ACC112 (cell line): ENCODE data around the gene RPL37.
"Not testable (repeated sequence)": the region's sequence is repeated elsewhere in the genome, so short reads cannot be mapped to it uniquely, and the experiment has no call there.

Experiments
- H2AFZ ChIP-seq: fragments of 200-600 bp; sonication (generic); one replicate; pipeline ENCODE4 v1.6.0; 2017; ENCODE audit warnings: antibody characterized with exemption, low read length; ENCODE audit not compliant: unreplicated experiment
- H3K27ac ChIP-seq: fragments of 200-600 bp; sonication (generic); 2 replicates; pipeline ENCODE4 v1.5.1; 2014; ENCODE audit warnings: low read depth, mild to moderate bottlenecking, antibody characterized with exemption, low read length, moderate library complexity
- H3K27me3 ChIP-seq: fragments of 200-600 bp; sonication (generic); 2 replicates; pipeline ENCODE4 v1.6.1; 2014; ENCODE audit warnings: mild to moderate bottlenecking, antibody characterized with exemption, low read length, moderate library complexity, mixed read lengths; ENCODE audit not compliant: insufficient read depth
- H3K36me3 ChIP-seq: fragments of 200-600 bp; sonication (generic); 2 replicates; pipeline ENCODE4 v1.6.1; 2016; ENCODE audit warnings: mild to moderate bottlenecking, antibody characterized with exemption, low read length, moderate library complexity, mixed read lengths; ENCODE audit not compliant: insufficient read depth
- H3K4me1 ChIP-seq: fragments of 200-600 bp; sonication (generic); one replicate; pipeline ENCODE4 v1.6.1; 2016; ENCODE audit warnings: low read length, mixed read lengths; ENCODE audit not compliant: insufficient read depth, unreplicated experiment, control insufficient read depth
- H3K4me3 ChIP-seq: fragments of 200-600 bp; sonication (generic); 2 replicates; pipeline ENCODE4 v1.5.1; 2014; ENCODE audit warnings: mild to moderate bottlenecking, low read depth, low read length
- H3K79me2 ChIP-seq: fragments of 200-600 bp; sonication (generic); one replicate; pipeline ENCODE4 v1.6.0; 2016; ENCODE audit warnings: low read length; ENCODE audit not compliant: control insufficient read depth, unreplicated experiment, insufficient read depth

The RPL37 gene

DNA sequence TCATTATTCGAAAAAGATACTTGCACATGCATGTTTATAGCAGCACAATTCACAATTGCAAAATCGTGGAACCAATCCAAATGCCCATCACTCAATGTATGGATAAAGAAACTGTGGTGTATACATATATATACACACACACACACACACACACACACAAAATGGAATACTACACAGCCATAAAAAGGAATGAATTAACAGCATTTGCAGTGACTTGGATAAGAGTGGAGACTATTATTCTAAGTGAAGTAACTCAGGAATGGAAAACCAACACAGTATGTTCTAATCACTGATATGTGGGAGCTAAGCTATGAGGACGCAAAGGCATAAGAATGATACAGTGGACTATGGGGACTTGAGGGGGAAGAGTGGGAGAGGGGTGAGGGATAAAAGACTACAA, 40.1 kb downstream of the RPL37 start:
- not testable (repeated sequence) for H2AFZ ChIP-seq, H3K36me3 ChIP-seq, H3K4me3 ChIP-seq, H3K27ac ChIP-seq, H3K27me3 ChIP-seq
- peaks cover 20% of the 10 kb centered on the region for H3K4me1 ChIP-seq
- peaks cover 75% of the 10 kb centered on the region for H3K79me2 ChIP-seq

DNA sequence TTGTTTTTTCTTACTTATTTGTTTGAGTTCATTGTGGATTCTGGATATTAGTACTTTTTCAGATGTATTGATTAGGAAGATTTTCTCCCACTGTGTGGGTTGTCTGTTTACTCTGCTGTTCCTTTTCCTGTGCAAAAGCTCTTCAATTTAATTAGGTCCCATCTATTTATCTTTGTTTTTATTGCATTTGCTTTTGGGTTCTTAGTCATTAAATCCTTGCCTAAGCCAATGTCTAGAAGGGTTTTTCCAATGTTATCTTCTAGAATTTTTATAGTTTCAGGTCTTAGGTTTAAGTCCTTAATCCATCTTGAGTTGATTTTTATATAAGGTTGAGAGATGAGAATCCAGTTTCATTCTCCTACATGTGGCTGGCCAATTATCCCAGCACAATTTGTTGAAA, 40.7 kb downstream of the RPL37 start:
- H2AFZ ChIP-seq, H3K4me3 ChIP-seq, H3K27me3 ChIP-seq, H3K36me3 ChIP-seq, H3K27ac ChIP-seq: not testable (repeated sequence)
- Histone ChIP-seq H3K4me1 (peaks cover 20% of the 10 kb centered on the region), H3K79me2 (peaks cover 81% of the 10 kb centered on the region)

DNA sequence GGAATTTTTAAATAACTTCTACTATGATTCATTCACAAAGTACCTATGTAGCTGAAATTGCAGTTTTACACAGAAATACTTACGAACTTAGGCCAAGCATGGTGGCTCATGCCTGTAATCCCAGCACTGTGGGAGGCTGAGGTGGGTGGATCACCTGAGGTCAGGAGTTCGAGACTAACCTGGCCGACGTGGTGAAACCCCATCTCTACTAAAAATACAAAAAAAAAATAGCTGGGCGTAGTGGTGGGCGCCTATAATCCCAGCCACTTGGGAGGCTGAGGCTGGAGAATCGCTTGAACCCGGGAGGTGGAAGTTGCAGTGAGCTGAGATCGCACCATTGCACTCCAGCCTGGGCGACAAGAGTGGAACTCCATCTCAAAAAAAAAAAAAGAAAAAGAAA, 42.3 kb downstream of the RPL37 start:
- not testable (repeated sequence) for H3K27ac ChIP-seq, H3K27me3 ChIP-seq, H3K4me3 ChIP-seq, H2AFZ ChIP-seq
- peaks cover 97% of the 10 kb centered on the region for H3K79me2 ChIP-seq
- peaks cover 16% of the 10 kb centered on the region for H3K36me3 ChIP-seq
- H3K4me1 ChIP-seq: peaks cover 20% of the 10 kb centered on the region

DNA sequence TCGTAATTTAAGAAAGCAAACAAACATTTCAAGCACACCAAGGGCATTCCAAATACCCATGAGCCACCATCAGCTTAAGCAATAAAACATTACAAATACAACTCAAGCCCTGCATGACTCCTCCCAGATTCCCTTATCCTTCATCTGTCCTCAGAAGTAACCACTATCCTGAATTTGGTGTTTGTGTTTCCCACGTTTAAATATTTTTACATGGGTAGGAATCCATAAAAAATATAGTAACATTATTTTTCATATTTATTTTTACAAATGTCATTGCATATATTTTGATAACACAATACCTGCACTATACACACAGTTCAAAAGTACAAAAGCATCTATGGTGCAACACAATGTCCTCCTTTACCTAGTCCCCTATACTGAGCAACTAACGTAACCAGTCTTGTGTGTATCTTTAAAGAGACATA, 43.3 kb downstream of the RPL37 start:
- Histone ChIP-seq H3K4me3 (peak overlapping the region; percentile 55), H3K79me2 (peaks cover 98% of the 10 kb centered on the region), H3K4me1 (peaks cover 20% of the 10 kb centered on the region), H3K36me3 (peaks cover 19% of the 10 kb centered on the region), H3K27me3 (no peaks in the 10 kb centered on the region), H3K27ac (peak overlapping the region; percentile 46), H2AFZ (no peak overlapping the region)

DNA sequence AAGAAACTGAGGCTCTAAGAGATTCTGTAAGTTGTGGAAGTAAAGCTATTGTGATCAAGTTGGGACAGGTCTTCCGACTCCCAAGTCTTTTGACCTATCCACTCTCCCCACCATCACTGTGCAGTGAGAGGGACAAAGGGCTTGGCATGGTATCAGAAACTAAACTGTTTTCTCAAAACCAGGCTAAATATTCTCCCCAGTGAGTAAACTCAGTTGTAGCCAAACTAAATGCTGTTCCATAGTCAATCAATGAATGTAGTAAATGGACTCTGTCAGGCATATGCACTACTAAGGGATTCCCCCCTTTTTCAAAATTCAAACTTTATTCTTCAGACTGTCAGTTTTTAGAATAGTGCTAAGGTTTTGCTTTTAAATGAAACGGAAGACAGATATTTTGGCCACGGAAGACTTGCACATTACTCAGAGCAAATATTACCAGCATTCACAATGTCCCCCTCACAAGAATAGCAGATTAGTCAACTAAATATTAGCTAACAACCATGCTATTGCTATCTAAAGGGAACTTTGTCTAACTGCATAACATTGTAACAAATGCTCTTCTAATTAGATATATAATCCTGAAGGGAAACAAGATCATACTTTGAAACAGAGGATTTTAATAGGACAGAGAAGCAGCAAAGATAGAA, 44.0 kb downstream of the RPL37 start:
- H3K4me3 ChIP-seq: peak overlapping the region; percentile 55
- H2AFZ ChIP-seq: no peak overlapping the region
- H3K79me2 ChIP-seq: peaks cover 98% of the 10 kb centered on the region
- no peaks in the 10 kb centered on the region for H3K27me3 ChIP-seq
- peaks cover 19% of the 10 kb centered on the region for H3K36me3 ChIP-seq
- peak overlapping the region; percentile 46 for H3K27ac ChIP-seq
- peaks cover 20% of the 10 kb centered on the region for H3K4me1 ChIP-seq

DNA sequence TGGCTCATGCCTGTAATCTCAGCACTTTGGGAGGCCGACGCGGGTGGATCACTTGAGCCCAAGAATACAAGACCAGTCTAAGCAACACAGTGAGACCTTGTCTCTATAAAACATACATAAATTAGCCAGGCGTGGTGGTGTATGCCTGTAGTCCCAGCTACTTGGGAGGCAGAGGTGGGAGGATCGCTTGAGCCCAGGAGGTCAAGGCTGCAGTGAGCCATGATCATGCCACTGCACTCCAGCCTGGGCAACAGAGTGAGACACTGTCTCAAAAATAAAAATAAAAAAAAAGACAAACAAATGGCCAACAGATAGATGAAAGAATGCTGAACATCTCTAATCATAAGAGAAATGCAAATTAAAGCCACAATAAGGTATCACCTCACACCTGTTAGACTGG, 46.1 kb downstream of the RPL37 start:
- H2AFZ ChIP-seq, H3K27ac ChIP-seq, H3K4me3 ChIP-seq, H3K27me3 ChIP-seq: not testable (repeated sequence)
- Histone ChIP-seq H3K4me1 (peaks cover 15% of the 10 kb centered on the region), H3K36me3 (peaks cover 19% of the 10 kb centered on the region), H3K79me2 (peaks cover 97% of the 10 kb centered on the region)

DNA sequence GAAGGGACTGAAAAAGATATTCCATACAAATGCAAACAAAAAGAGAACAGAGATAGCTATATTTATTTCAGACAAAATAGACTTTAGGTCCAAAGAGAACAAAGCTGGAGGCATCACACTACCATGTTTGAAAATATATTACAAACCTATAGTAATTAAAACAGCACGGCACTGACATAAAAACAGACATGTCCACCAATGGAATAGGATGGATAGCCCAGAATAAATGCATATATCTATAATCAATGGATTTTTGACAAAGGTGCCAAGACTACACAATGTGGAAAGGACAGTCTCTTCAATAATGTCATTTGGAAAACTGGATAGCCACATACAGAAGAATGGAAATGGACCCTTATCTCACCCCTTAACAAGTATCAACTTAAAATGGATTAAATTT, 47.0 kb downstream of the RPL37 start:
- no peak overlapping the region for H3K4me3 ChIP-seq
- H3K79me2 ChIP-seq: peaks cover 95% of the 10 kb centered on the region
- no peak overlapping the region for H2AFZ ChIP-seq
- H3K27ac ChIP-seq: no peak overlapping the region
- H3K27me3 ChIP-seq: no peaks in the 10 kb centered on the region
- H3K36me3 ChIP-seq: peaks cover 19% of the 10 kb centered on the region
- peaks cover 15% of the 10 kb centered on the region for H3K4me1 ChIP-seq

DNA sequence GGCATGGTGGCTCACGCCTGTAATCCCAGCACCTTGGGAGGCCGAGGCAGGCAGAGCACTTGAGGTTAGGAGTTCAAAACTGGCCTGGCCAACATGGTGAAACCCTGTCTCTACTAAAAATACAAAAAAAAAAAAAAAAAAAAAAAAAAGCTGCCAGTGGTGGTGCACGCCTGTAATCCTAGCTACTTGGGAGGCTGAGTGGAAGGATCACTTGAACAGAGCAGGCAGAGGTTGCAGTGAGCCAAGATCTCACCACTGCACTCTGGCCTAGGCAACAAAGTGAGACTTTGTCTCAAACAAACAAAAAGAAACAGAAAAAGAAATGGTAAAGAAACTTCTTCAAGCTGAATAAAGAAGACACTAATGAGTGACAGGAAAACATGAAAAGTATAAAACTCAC, 48.4 kb downstream of the RPL37 start:
- not testable (repeated sequence) for H3K4me3 ChIP-seq, H3K27me3 ChIP-seq, H3K27ac ChIP-seq, H2AFZ ChIP-seq
- Histone ChIP-seq H3K4me1 (peaks cover 24% of the 10 kb centered on the region), H3K36me3 (peaks cover 19% of the 10 kb centered on the region), H3K79me2 (peaks cover 95% of the 10 kb centered on the region)

DNA sequence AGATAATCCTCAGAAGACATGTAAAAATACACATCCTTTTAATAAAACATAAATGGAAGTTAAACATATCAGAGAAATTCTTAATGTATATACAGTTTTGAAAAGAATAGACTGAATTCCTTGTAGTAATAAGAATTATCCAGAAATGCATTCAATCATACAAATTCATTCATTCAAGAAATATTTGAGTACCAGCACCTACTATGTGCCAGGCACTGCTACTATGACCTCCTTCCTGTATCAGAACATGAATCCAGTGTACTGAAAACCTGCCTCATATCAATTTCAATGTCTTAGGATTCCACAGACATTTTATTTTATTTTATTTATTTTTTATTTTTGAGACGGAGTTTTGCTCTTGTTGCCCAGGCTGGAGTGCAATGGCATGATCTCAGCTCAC, 50.1 kb downstream of the RPL37 start:
- peaks cover 22% of the 10 kb centered on the region for H3K4me1 ChIP-seq
- H3K79me2 ChIP-seq: peaks cover 96% of the 10 kb centered on the region
- H3K27ac ChIP-seq: no peak overlapping the region
- peaks cover 19% of the 10 kb centered on the region for H3K36me3 ChIP-seq
- H3K27me3 ChIP-seq: no peaks in the 10 kb centered on the region
- H3K4me3 ChIP-seq: no peak overlapping the region
- H2AFZ ChIP-seq: no peak overlapping the region

DNA sequence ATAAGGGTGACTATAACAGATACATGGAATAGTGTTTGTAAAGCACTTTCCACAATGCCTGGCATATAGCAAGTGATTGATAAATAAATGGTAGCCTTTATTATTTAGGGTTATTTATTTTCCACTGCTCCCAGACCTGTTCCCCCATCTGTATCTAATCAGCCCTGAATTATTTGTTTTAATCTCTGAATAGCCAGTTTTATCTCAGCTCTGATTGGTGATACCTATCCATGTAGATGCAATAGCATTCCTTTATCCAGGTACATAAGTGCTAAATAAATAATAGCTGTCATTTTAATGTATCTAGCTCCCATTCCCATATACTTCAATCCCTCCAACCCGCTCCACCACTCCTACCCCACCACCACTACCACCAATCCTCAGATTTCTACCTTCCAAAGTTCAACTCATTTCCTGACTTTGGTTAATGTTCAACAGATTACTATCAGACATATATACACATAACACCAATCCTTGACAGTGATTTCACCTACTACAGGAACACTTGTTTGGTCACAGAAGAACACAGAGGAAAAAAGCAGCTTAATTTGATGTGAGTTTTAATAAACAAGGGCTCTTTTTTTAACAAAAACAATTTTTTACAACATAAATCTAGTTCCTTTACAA, 50.9 kb downstream of the RPL37 start:
- H3K27ac ChIP-seq: no peak overlapping the region
- peaks cover 16% of the 10 kb centered on the region for H3K36me3 ChIP-seq
- no peaks in the 10 kb centered on the region for H3K27me3 ChIP-seq
- H3K79me2 ChIP-seq: peaks cover 96% of the 10 kb centered on the region
- peaks cover 22% of the 10 kb centered on the region for H3K4me1 ChIP-seq
- H2AFZ ChIP-seq: no peak overlapping the region
- no peak overlapping the region for H3K4me3 ChIP-seq

DNA sequence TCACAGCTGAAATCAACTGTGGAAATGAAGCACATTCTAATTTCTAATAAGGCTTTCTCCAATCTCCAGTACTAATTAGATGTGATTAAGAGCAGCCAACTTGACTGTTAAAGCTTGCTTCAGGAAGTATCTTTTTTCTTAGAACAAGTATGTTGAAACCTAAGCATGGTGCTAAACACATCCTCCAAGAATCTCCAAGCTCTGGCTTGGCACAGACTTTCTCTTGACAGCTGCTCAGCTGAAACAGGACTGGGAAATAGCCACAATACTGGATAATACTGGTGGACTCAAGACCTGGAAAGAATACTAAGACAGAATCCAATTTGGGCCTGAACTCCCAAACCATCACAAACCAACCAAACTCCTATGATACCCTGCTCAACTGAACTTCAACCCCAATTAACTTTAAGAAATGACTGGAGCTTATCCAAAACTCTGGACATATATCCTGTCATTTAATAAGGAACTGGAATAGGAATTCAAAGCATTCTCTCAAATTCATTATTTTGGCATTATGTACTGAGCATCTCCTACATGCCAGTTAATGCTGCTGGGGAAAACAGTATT, 53.1 kb downstream of the RPL37 start:
- H3K27me3 ChIP-seq: no peaks in the 10 kb centered on the region
- peaks cover 22% of the 10 kb centered on the region for H3K4me1 ChIP-seq
- no peak overlapping the region for H3K27ac ChIP-seq
- no peak overlapping the region for H2AFZ ChIP-seq
- no peak overlapping the region for H3K4me3 ChIP-seq
- no peaks in the 10 kb centered on the region; the same call in 1 of the 2 replicates for H3K36me3 ChIP-seq
- H3K79me2 ChIP-seq: peaks cover 88% of the 10 kb centered on the region
